T-helper 2 cell (primary cell): ENCODE data around the gene ZBTB38.
A peak's percentile ranks its signal among the peaks of the same experiment; 100 is the strongest.

Experiments used
- DNase-seq, 5 experiments: peaks; one replicate each; pipeline versions ENCODE4 v3.0.0 to v3.0.0-alpha.2; 2012 to 2022

Gene ZBTB38

GRCh38 chr3:141341536-141341935, 26.8 kb upstream of the ZBTB38 start:
- DNase-seq: no peak

- DNase-seq: no peak
Observed at GRCh38 chr3:141342386-141342785, 25.9 kb upstream of the ZBTB38 start.

GRCh38 chr3:141343077-141343476, 25.2 kb upstream of the ZBTB38 start:
- no peak for DNase-seq

- DNase-seq: no peak
Observed at GRCh38 chr3:141343865-141344271, 24.4 kb upstream of the ZBTB38 start.

- DNase-seq: no peak
Observed at GRCh38 chr3:141345528-141345927, 22.8 kb upstream of the ZBTB38 start.

GRCh38 chr3:141346007-141346406, 22.3 kb upstream of the ZBTB38 start:
- DNase-seq: no peak

- DNase-seq: no peak
Observed at GRCh38 chr3:141346418-141346817, 21.9 kb upstream of the ZBTB38 start.

- DNase-seq: no peak
Observed at GRCh38 chr3:141346839-141347238, 21.5 kb upstream of the ZBTB38 start.

- DNase-seq: no peak
Observed at GRCh38 chr3:141348837-141349236, 19.5 kb upstream of the ZBTB38 start.

GRCh38 chr3:141349711-141350110, 18.6 kb upstream of the ZBTB38 start:
- no peak for DNase-seq

- no peak for DNase-seq
Observed at GRCh38 chr3:141350666-141351065, 17.6 kb upstream of the ZBTB38 start.

- no peak for DNase-seq
Observed at GRCh38 chr3:141352262-141352984, 15.9 kb upstream of the ZBTB38 start.

GRCh38 chr3:141353652-141354495, 14.4 kb upstream of the ZBTB38 start:
- DNase-seq: no peak

- DNase-seq: no peak
Observed at GRCh38 chr3:141354517-141354916, 13.8 kb upstream of the ZBTB38 start.

- DNase-seq: no peak
Observed at GRCh38 chr3:141355242-141355641, 13.1 kb upstream of the ZBTB38 start.

- DNase-seq: no peak
Observed at GRCh38 chr3:141356046-141356445, 12.3 kb upstream of the ZBTB38 start.

GRCh38 chr3:141360888-141361598, 7.3 kb upstream of the ZBTB38 start:
- DNase-seq: peak in 2 of 5 experiments; percentile 18 to 82

GRCh38 chr3:141362736-141363135, 5.6 kb upstream of the ZBTB38 start:
- DNase-seq: no peak

- no peak for DNase-seq
Observed at GRCh38 chr3:141365201-141365600, 3.1 kb upstream of the ZBTB38 start.

- no peak for DNase-seq
Observed at GRCh38 chr3:141366285-141367037, 1.8 kb upstream of the ZBTB38 start.

GRCh38 chr3:141367038-141367730, 1.1 kb upstream of the ZBTB38 start:
- DNase-seq: no peak
